IMR-90 (cell line): ENCODE results near the gene ACAD11. TPM values are rescaled to one million over a fixed set of nuclear protein-coding genes. Genes with fewer than 3 reads are reported as not detected.
A peak's percentile ranks its signal among the peaks of the same experiment; 100 is the strongest.
"Not testable (repeated sequence)": the region's sequence is repeated elsewhere in the genome, so short reads cannot be mapped to it uniquely, and the experiment has no call there.

Source experiments
- ATAC-seq: fragments of 200-7000 bp; cut with Tn5 transposase; 2 replicates; pipeline ENCODE4 v1.9.1; 2020; ENCODE audit warnings: low read depth, mild to moderate bottlenecking, moderate library complexity
- BruUV-seq: library from RNA; stranded (reverse); fragments of 400-500 nt; replicated peaks from 2 replicates; lab custom pipeline; 2021; lab: Mats Ljungman, UMichigan
- CTCF ChIA-PET: fragments of 300-600 bp; formaldehyde crosslinking; extraction: SDS; loops from one replicate; lab custom pipeline; 2021; ENCODE audit warnings: antibody characterized with exemption; lab: Yijun Ruan, JAX
- POLR2A ChIA-PET: fragments of 300-600 bp; sonication (Branson Sonifier 250); formaldehyde crosslinking; loops from one replicate; lab custom pipeline; 2022; ENCODE audit warnings: antibody characterized with exemption; ENCODE audit not compliant: unreplicated experiment; lab: Charles Lee
- DNase-seq: peaks from one replicate; pipeline ENCODE4 v3.0.0; 2013
- H2AFZ ChIP-seq: replicated peaks from 2 replicates; pipeline ENCODE3; 2013; ENCODE audit warnings: low read length, mild to moderate bottlenecking; ENCODE audit not compliant: poor library complexity
- H2AK5ac ChIP-seq: 2 replicates; pipeline ENCODE4 v1.6.1; 2013; ENCODE audit warnings: low read depth, low read length, inconsistent platforms
- H2AK9ac ChIP-seq: replicated peaks from 2 replicates; pipeline ENCODE3; 2013; ENCODE audit warnings: mild to moderate bottlenecking, low read depth, low read length, moderate library complexity; ENCODE audit not compliant: poor library complexity
- H2BK120ac ChIP-seq: 2 replicates; pipeline ENCODE4 v1.6.1; 2013; ENCODE audit warnings: low read depth, low read length, inconsistent platforms
- H2BK15ac ChIP-seq: 3 replicates; pipeline ENCODE4 v1.6.1; 2013; ENCODE audit warnings: low read depth, low read length, inconsistent platforms
- H2BK20ac ChIP-seq: 2 replicates; pipeline ENCODE4 v1.6.1; 2013; ENCODE audit warnings: low read depth, mild to moderate bottlenecking, inconsistent platforms, low read length, moderate library complexity
- H2BK5ac ChIP-seq: 2 replicates; pipeline ENCODE4 v1.6.1; 2013; ENCODE audit warnings: mild to moderate bottlenecking, low read depth, low read length, inconsistent platforms; ENCODE audit not compliant: poor library complexity, severe bottlenecking
- H3K14ac ChIP-seq: replicated peaks from 2 replicates; pipeline ENCODE4 v1.6.1; 2013; ENCODE audit warnings: low read depth, low read length, inconsistent platforms
- H3K18ac ChIP-seq: 2 replicates; pipeline ENCODE4 v1.6.1; 2013; ENCODE audit warnings: low read depth, low read length, control low read depth
- H3K23ac ChIP-seq: 2 replicates; pipeline ENCODE4 v1.6.1; 2013; ENCODE audit warnings: low read depth, low read length, inconsistent platforms
- H3K27ac ChIP-seq: 2 replicates; pipeline ENCODE4 v1.5.1; 2013; ENCODE audit warnings: mild to moderate bottlenecking, control low read depth, low read length; ENCODE audit not compliant: insufficient read depth
- H3K27me3 ChIP-seq: 2 replicates; pipeline ENCODE4 v1.6.1; 2013; ENCODE audit warnings: low read length; ENCODE audit not compliant: control insufficient read depth, insufficient read depth
- H3K36me3 ChIP-seq: 2 replicates; pipeline ENCODE4 v1.6.1; 2013; ENCODE audit warnings: low read length, mixed read lengths; ENCODE audit not compliant: control insufficient read depth, insufficient read depth
- H3K4ac ChIP-seq: 2 replicates; pipeline ENCODE4 v1.6.1; 2013; ENCODE audit warnings: low read depth, low read length, inconsistent platforms
- H3K4me1 ChIP-seq: 2 replicates; pipeline ENCODE4 v1.6.1; 2013; ENCODE audit warnings: low read length, mixed read lengths; ENCODE audit not compliant: control insufficient read depth, insufficient read depth
- H3K4me2 ChIP-seq: 2 replicates; pipeline ENCODE4 v1.6.1; 2013; ENCODE audit warnings: low read depth, mild to moderate bottlenecking, control low read depth, low read length, moderate library complexity
- H3K4me3 ChIP-seq: 2 replicates; pipeline ENCODE4 v1.5.1; 2013; ENCODE audit warnings: low read depth, mild to moderate bottlenecking, control low read depth, low read length, moderate library complexity; ENCODE audit not compliant: insufficient read depth
- H3K56ac ChIP-seq: 2 replicates; pipeline ENCODE4 v1.6.1; 2013; ENCODE audit warnings: low read length, inconsistent platforms; ENCODE audit not compliant: insufficient read depth; ENCODE audit errors: extremely low read depth
- H3K79me1 ChIP-seq, 2 experiments: 2 replicates each; pipeline ENCODE4 v1.6.1; 2013; ENCODE audit warnings: low read length in 2 of 2, inconsistent platforms in 1 of 2, low read depth in 1 of 2
- H3K9ac ChIP-seq: 2 replicates; pipeline ENCODE4 v1.6.1; 2013; ENCODE audit warnings: low read depth, low read length, control low read depth
- H3K9me1 ChIP-seq: 2 replicates; pipeline ENCODE4 v1.6.1; 2013; ENCODE audit warnings: low read length, inconsistent platforms; ENCODE audit not compliant: insufficient read depth
- H3K9me3 ChIP-seq: 2 replicates; pipeline ENCODE4 v1.6.1; 2013; ENCODE audit warnings: low read length; ENCODE audit not compliant: control insufficient read depth, insufficient read depth
- H4K20me1 ChIP-seq: 2 replicates; pipeline ENCODE4 v1.6.1; 2013; ENCODE audit warnings: low read length, inconsistent platforms; ENCODE audit not compliant: insufficient read depth
- H4K5ac ChIP-seq: 2 replicates; pipeline ENCODE4 v1.6.1; 2013; ENCODE audit warnings: mild to moderate bottlenecking, low read depth, low read length, control low read depth
- H4K8ac ChIP-seq, 2 experiments: 2 replicates each; pipeline ENCODE4 v1.6.1; 2013; ENCODE audit warnings: low read depth in 2 of 2, low read length in 2 of 2, control low read depth in 1 of 2, inconsistent platforms in 1 of 2
- H4K91ac ChIP-seq: 2 replicates; pipeline ENCODE4 v1.6.1; 2013; ENCODE audit warnings: low read depth, low read length, inconsistent platforms; ENCODE audit not compliant: insufficient read depth
- WGBS, 2 experiments: methylation state at CpG; one replicate each; pipeline versions ENCODE4 v1.1.5 to v1.1.7; 2013; ENCODE audit warnings: missing lambda C conversion rate in 2 of 2; ENCODE audit not compliant: insufficient read length in 1 of 2; ENCODE audit errors: extremely low coverage in 2 of 2; 5-methylcytosine and 5-hydroxymethylcytosine counted together
- dilution Hi-C: fragments of 300-500 bp; cut with HindIII; formaldehyde crosslinking; loops from one replicate; pipeline ENCODE4 v1.14.3; 2018; ENCODE audit warnings: low sequenced_read_pairs; ENCODE audit not compliant: unreplicated experiment
- in situ Hi-C: fragments of 300-500 bp; cut with MboI; formaldehyde crosslinking; loops from 3 replicates; pipeline ENCODE4 v1.14.3; 2019; ENCODE audit warnings: low sequenced_read_pairs, inconsistent platforms, mixed read lengths
- intact Hi-C: fragments of 100-400 bp; cut with micrococcal nuclease; formaldehyde crosslinking; loops from 2 replicates; pipeline ENCODE4 v1.10.0; 2022
- polyA plus RNA-seq, 3 experiments: library from polyadenylated mRNA; depleted of rRNA; stranded (reverse); fragments of >200 nt; gene quantifications; 2 replicates each; pipeline ENCODE4 v1.2.3, GENCODE V29; 2012; ENCODE audit warnings: low replicate concordance in 1 of 3
- total RNA-seq: library from RNA; depleted of rRNA; stranded (reverse); fragments of >200 nt; gene quantifications from 2 replicates; pipeline ENCODE4 v1.2.3, GENCODE V29; 2012

The ACAD11 gene
- total and polyA plus RNA-seq, 2 of the 4 experiments (the other 2 are of a cell fraction): 16.0 to 18.8 TPM

DNA sequence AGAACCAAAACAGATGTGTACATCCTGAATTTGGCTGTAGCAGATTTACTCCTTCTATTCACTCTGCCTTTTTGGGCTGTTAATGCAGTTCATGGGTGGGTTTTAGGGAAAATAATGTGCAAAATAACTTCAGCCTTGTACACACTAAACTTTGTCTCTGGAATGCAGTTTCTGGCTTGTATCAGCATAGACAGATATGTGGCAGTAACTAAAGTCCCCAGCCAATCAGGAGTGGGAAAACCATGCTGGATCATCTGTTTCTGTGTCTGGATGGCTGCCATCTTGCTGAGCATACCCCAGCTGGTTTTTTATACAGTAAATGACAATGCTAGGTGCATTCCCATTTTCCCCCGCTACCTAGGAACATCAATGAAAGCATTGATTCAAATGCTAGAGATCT, 59.0 kb downstream of the ACAD11 start:
- H3K36me3 ChIP-seq, H3K9me1 ChIP-seq, CTCF ChIA-PET, H4K5ac ChIP-seq, dilution Hi-C loops, H2BK15ac ChIP-seq, H3K14ac ChIP-seq, H4K20me1 ChIP-seq, H2BK20ac ChIP-seq, H3K27ac ChIP-seq, H3K9ac ChIP-seq, H3K4me2 ChIP-seq, H2BK5ac ChIP-seq, POLR2A ChIA-PET, intact Hi-C loops, H3K4ac ChIP-seq, BruUV-seq, H3K27me3 ChIP-seq, H3K18ac ChIP-seq, H3K79me1 ChIP-seq, H3K9me3 ChIP-seq, H4K91ac ChIP-seq, H3K4me3 ChIP-seq, H2AFZ ChIP-seq, in situ Hi-C loops, H3K23ac ChIP-seq, DNase-seq, H2BK120ac ChIP-seq, H4K8ac ChIP-seq, H3K56ac ChIP-seq, H2AK5ac ChIP-seq, H2AK9ac ChIP-seq: not testable (repeated sequence)
- ATAC-seq: peak; percentile 53; the same call in 1 of the 2 replicates
- peaks cover 10% of the 10 kb centered on the region for H3K4me1 ChIP-seq
- no CpG with 5 or more reads among the region's 1 CpG for WGBS, 2 experiments
